Thyroid gland (tissue), 4 donors: ENCODE measurements around the gene NR4A3.

ENCODE experiments used
- CTCF ChIP-seq, 6 experiments: fragments of 200-600 bp in 3 of 6; fragments of 450-650 bp in 3 of 6; sonication (generic) in 3 of 6; IDR thresholded peaks; one replicate each; pipeline ENCODE4 v1.5.1; 2016 to 2019; ENCODE audit warnings: antibody characterized with exemption in 6 of 6, mild to moderate bottlenecking in 2 of 6, inconsistent platforms in 1 of 6, moderate library complexity in 1 of 6
- POLR2A ChIP-seq, 2 donors: fragments of 450-650 bp; IDR thresholded peaks; one replicate each; pipeline ENCODE4 v1.6.1; 2017; ENCODE audit warnings: antibody characterized with exemption in 2 of 2, mild to moderate bottlenecking in 2 of 2, moderate library complexity in 1 of 2

DNA sequence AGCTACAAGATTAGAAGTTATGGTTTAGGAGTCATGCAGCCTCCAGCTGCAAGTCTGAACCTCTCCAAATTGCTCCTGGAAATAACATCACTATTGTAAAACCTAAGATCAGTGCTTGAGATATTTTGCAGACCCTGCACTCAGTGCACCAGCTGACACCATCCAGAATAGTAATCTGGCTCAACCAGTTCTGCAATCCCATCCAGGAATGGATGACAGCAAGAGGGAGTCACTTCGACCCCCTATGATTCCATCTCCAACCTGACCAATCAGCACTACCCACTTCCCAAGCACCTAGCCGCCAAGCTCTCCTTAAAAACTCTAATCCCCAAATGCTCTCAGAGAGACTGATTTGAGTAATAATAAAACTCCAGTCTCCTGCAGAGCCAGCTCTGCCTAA, 37.9 kb upstream of the NR4A3 start:
- TF ChIP-seq POLR2A (IDR thresholded peaks at IDR 0.05) (no peak), CTCF (IDR thresholded peaks at IDR 0.05) (no peak)
